CD4-positive, alpha-beta T cell treated with Interleukin-2 at 100 ng/mL for 4 hours (primary cell): Measurements from ENCODE around the gene SLC25A21.
"Not testable (repeated sequence)": the region's sequence is repeated elsewhere in the genome, so short reads cannot be mapped to it uniquely, and the experiment has no call there.

Experiments
- DNase-seq: peaks from one replicate; pipeline ENCODE4 v3.0.0-alpha.2; 2020; ENCODE audit warnings: low spot score

Gene SLC25A21

DNA sequence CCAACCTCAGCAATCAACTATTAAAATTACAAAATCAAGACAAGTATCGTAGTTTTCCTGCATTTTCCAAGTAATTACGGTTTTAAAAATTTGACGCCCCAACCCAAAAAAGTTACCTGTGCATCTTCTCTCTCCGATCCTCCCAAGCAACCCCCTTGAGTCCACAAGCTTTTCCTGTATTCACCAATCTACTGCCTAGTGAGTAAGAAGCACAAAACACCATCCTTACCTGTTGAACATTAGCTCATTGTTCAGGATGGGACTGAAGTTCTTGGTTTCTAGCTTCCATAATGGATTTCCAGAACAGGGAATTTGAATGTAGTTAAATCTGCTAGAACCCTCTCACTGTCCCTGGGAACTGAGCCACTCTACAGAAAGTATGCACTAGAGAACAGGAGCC, 348.8 kb downstream of the SLC25A21 start:
- no peak for DNase-seq

DNA sequence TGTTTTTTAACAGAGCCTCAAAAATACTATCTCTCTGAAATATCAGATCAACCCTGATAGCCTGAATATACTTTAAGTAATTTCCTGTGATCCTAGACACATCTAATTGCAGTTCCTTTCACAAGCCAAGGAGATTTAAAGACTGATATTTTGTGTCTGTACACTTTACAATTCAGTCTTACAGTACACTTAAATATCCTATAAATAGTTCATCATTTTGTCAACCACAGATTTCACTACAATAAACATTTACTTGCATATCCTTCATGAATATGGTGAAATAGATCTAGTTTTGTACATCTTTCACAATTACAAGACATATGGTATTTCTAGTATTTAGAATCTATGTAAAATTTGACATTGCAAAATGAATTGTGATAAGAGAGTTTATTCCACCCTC, 349.7 kb downstream of the SLC25A21 start:
- DNase-seq, result no peak

DNA sequence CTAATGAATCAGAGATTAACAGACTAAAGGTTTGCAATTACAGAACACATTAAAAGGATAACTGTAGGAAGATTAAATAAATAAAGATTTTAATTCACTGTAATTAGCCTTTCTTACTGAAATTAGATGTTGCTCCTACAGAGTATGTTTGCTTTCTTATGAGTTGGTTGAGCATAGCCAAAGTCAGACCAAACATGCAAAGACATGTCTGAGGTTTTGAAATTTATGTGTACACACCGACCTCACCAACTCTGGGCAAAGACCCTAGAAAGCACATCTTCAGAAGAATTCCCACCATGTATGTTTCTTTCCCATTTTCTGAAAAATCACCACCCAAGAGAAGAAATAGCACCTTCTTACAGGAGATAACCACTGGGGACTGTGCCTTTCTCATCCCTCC, 351.5 kb downstream of the SLC25A21 start:
- no peak for DNase-seq

DNA sequence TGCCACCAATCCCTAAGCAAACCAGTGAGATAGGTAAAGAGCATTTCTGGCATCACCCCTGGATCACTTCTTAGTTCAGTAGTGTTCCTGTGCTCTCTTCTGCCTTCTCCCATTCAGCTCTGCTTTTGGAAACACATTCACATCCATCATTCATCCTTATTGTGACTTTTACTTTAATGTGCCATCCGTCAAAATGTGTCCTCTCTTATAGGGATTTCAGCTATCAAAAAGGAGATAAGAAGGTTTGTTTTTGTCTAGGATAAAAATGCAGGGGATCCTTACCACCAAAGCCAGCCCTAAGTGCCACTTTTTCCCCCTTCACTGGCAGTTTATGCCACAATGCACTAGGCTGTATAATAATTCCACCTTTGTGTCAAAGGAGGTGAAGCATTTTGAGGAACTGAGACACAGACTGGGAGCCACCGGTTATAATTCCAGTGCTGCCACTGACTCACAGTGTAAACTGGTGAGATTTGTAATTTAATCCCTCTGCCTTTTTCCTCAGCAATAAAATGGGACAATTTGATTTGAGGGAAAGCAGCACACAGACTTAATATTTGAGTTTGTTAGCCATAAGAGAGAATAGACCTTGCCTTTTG, 352.2 kb downstream of the SLC25A21 start:
- no peak for DNase-seq

DNA sequence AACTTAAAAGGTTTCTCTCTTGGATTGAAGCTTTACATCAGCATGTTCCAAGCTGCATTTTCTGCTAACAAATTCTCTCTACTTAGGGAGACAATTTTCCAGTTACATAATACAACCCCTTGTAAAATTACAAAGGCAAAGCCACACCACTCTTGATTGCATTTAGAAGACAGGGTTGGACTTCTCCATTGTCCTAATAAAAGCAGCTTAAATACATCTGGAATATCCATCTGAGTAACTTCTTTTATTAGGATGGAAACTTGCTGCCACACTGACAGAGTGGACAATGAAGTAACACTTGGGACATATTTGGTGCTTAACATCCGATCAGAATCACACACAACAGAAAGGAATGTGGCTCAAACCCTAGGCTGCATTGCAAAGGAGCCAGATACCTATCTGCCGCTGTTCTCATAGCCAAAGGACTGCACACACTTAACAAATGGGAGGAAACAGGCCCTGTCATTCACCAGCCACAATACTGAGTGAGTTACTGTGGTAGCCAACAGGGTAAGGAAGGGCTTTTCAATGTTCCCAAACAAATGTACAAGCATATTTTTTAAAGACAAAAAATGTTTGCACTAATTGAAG, 353.5 kb downstream of the SLC25A21 start:
- DNase-seq, result no peak

DNA sequence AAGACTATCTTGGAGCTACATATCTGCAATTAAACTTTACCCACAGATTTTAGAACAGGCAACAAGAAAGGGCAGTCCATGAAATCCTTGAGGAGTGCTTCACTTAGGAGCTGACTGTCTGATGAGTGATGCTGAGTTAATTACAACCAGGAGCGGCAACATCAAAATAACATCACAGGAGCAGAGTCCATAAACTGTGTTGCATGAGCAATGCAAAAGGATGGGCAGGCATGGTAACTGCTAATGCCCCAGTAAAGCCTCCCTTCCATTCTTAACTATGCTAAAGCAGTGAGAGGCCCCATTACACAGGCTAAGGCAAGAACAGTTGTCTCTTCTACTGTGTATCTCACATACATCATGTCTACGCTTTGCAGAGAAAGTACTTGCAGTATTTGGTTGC, 354.2 kb downstream of the SLC25A21 start:
- no peak for DNase-seq

DNA sequence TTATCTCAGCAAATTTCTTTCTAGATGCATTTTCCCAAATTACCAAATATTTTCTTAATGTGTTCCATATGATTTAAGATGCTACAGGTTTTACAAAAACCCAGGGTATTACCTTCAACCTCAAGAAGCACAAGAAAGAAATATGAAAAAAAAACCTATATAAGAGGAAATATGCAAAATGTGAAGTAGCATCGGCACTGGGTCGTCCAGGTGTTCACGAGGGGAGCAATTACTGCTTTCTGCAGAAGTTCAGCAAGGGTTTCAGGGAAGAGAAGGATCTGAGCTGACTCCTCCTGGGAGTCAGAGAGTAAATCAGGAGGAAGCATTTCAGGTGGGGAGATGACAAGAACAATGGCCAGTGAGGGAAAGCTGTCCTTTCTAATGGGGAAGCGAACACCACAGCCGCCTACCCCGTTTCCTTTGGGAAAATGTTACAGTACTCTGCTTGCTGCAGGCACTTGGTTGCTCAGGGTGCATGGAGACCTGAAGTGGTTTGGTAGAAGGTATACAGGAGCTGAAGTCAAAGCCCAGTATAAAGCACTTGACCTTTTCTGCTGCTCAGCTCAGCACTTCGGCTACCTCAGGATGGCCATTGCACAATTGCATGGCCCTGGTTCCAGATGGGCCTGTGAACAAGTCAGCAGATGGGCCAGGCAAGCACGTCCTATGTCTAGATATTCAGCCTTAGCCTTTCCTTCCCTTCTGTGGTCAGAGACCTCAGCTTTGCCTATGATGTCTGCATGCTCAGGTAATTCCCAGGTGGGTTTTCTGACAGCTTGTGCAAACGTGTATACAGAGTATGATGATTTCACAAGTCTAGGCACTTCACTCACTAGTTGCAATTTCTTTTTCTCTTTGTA, 355.1 kb downstream of the SLC25A21 start:
- DNase-seq, result no peak

DNA sequence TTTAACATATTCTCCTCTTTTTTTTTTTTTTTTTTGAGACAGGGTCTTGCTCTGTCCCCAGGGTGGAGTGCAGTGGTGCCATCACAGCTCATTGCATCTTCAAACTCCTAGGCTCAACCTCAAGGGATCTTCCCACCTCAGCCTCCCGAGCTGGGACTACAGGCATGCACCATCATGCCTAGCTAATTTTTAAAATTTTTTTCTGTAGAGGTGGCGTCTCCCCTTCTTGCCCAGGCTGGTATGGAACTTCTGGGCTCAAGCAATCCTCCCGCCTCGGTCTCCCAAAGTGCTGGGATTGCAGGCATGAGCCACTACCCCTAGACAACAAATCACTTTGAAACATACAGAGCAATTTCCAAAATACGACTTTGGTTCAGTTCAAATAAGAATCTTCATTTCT, 355.9 kb downstream of the SLC25A21 start:
- DNase-seq, result no peak

DNA sequence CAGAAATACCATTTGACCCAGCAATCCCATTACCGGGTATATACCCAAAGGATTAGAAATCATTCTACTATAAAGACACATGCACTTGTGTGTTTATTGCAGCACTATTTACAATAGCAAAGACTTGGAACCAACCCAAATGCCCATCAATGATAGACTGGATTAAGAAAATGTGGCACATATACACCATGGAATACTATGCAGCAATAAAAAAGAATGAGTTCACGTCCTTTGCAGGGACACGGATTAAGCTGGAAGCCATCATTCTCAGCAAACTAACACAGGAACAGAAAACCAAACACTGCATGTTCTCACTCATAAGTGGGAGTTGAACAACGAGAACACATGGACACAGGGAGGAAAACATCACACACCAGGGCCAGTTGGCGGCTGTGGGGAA, 357.6 kb downstream of the SLC25A21 start:
- DNase-seq, result not testable (repeated sequence)

DNA sequence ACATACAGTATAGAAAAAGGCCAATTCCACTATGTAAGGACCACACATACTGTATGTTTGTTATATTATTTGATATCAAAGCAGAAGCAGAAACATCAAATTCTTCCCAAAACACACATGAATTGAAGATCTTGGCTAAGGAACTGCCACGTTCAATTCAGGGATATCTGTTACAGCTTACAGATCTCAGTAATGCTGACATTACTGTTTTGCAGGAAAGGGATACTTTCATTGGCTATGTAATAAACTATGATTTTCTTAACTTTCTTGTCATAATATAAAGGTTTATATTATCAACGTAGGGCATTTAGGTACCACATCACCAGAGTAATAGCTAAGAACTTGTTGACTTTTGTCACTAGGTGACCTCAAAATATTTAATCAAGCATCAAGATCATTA, 362.2 kb downstream of the SLC25A21 start:
- no peak for DNase-seq

DNA sequence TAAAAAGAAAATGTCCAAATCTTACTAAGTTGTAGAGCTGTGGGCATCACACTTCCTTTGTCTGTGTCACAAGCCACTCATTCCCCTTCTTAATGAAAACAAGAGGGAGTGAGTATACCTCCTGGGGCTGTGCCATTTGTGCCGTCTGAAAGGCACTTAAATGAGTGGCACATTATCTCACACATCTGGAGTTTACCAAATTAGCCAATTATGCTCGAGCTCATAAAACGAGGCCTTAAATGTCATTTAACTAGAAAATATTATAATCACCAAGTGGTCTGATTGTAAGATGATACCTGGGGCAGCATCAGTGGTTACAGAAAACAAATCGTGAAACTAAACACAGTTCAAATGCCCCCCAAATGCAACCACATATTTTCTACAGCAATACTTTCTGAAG, 364.7 kb downstream of the SLC25A21 start:
- DNase-seq, result no peak

DNA sequence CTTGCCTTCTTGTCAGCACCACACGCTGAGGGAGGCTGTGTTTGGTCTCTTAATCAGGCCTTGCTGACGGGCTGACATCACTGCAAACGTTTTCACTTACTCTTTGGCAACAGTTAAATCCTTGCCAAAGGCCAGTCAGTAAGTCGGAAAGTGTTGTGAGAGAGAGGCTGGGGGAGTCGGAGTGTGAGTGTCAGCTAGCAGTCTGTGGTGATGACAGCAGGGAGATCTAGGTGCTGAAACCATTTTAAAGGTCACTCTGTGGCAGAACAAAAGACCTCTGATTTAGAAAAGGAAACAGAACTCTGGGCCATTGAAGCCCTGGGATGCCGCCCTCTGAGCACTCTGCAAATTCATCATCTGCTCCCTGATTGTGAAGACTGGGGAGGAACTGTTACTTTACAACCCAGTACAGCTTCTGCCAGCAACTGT, 367.3 kb downstream of the SLC25A21 start:
- DNase-seq, result no peak

DNA sequence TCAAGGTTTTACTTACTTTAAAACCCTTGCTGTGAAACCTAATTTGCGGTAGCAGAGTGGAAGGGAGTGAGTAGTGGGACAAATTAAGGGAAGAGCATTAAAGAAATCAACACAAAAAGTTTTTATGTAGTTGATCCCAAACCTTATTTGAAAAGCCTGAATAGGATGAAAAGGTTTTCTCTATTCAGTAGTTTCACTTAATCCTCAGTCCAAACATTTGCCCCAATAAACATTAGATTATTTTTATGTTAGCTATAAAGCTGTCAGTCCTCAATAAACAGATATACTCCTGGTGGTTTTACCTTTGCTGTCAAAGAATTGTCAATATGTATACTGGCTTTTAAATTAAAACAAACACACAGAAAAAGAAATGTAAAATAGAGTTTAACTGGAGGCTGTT, 374.8 kb downstream of the SLC25A21 start:
- no peak for DNase-seq

DNA sequence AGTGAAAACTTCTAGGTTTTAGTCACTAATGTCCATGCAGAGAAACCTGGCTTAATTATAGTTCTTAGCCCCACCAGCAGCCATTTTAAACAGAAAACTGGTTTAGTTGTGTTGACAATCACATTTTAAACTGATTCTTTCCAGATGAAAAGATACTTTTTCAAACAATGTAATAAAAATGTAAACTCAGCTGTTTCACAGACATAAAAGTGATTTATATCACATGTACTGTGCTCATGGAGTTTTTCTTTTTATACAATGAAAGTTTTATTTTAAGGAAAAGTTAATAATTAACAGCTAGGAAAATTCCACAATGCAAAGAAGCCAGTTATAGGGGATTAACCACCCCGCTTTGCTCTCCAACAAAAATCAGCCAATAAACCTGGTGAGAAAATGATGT, 381.0 kb downstream of the SLC25A21 start:
- DNase-seq, result no peak

DNA sequence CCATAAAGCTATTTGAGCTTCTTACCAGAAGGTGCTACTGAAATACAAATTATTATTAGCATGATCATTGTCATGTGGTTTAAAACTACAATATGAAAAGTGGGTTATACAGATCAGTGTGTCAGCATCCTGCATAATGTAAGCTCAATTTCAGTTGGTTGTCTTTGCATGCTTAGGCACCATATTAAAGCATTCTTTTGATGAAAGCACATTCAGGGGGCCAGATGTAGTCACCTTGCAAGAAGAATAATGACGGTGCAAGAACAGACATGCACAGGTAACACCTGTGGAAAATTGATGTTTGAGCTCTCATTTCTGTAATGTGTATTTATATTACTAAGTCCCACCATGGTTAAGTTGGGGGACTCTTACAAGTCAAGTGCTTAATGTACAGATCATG, 386.9 kb downstream of the SLC25A21 start:
- DNase-seq, result no peak

DNA sequence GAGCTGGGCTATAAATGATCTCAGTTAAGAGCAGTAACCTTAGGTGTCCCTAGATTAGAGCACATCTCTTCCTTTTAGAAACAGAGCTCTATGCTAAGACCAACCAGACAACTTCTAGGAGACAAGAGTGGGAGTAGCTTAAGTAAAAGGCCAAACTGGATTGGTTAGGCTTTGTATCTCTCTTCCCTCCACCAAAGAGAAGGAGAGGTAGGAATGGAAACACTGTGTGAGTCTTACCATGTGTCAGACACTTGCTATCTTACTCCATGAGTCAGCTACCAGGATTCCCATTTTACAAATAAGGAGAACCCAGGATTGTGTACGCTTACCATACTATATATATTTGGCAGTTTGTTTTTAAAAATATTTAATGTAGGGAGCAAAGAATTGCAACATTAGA, 387.9 kb downstream of the SLC25A21 start:
- no peak for DNase-seq

DNA sequence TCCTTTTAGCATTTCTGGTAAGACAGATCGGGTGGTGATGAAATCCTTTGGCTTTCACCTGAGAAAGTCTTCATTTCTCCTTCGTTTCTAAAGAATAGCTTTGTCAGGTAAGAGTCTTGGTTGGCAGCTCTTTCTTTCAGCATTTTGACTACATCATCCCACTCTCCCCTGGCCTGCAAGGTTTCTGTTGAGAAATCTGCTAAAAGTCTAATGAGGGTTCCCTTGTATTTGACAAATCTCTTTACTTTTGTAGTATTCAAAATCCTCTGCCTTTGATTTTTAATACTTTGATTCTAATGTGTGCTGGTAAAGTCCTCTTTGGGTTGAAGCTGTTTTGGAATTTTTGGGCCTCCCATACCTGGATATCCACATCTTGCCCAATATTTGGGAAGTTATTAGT, 390.5 kb downstream of the SLC25A21 start:
- no peak for DNase-seq

DNA sequence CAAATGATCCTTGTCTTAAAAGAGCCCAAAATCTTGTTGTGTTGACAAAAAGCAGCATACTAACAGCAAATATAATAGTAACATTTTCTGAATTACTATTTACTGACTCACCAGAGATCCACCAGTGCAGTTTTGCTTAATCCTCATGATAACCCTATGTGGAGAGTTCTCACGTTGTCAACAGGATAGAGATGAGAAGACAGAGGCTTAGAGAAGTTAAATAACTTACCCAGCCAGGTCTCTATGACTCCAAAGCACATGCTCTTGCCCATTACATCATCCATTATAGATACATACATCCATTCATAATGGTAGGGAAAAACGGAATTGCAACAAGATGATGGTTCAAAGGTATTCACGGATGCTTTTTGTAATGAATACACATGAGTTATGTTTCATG, 398.8 kb downstream of the SLC25A21 start:
- DNase-seq, result no peak

DNA sequence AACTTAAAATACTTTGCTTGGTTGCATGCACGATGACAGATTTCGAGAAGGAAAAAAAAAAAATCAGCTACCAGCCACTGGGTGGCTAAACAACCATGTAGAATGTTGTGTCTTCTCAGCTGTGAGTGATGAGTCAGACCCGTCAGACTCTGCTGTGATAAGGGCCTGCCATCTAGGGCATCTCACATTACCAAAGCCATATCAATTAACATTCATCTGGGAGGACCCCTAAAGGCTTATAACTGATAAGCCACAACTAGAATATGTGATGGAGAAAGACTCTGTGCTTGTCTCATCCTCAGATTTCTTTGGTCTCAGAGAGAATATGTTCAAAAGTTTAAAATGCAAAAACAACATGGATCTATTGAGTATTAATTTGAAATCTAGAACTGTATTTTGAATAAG, 399.3 kb downstream of the SLC25A21 start:
- no peak for DNase-seq

DNA sequence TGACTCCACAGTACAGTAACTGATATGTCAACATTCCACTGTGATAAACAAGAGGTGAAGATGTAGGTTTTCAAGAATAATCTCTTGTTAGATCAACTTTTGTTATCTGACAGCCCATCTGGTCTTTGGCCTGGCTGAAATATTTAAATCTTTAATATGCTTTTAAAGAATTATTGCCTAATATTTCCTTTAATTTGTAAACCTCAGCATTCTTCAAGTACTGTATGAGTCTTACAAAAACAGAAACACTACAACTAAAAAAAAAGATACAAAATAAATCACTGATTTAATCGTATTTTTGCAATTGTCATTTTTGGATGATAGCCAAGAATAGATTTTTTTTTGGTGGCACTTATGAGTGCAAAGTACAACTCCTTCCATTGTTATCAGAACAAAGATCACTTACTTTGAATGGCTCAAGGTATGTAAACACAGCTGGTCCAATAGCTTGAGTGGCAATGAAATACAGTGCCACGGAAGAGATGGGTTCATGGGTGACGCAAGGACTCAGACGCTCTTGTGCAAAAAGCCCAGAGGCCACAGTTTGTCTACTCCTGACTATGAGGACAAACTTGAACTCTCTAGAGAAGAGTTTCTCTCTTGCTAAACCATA, 401.3 kb downstream of the SLC25A21 start:
- no peak for DNase-seq

DNA sequence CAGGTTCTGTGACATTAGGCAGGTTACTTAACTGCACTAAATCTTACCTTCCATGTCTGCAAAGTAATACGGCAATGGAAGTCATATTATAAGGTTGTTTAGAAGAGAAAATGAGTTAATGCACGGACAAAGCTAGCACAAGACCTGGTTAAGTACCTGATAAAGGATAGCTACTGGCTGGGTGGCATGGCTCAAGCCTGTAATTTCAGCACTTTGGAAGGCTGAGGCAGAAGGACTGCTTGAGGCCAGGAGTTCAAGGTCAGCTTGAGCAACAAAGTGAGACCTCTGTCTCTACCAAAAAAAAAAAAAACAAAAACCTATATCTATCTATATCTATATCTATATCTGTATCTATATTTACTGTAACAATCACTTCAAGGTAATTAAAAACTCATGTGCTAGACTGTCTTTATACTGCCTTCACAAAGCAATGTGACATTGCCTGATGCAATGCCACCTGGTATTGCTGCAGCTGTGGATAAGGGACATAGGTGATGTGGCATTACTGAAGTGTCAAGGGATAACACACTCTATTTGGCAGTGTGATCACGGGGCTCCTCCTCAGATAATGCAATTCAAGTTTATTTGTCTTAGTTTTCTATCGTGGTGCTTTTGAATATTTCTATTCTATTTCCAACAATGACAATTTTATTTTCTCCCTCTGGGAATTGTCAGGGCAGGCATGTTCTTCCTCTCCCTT, 403.6 kb downstream of the SLC25A21 start:
- no peak for DNase-seq

DNA sequence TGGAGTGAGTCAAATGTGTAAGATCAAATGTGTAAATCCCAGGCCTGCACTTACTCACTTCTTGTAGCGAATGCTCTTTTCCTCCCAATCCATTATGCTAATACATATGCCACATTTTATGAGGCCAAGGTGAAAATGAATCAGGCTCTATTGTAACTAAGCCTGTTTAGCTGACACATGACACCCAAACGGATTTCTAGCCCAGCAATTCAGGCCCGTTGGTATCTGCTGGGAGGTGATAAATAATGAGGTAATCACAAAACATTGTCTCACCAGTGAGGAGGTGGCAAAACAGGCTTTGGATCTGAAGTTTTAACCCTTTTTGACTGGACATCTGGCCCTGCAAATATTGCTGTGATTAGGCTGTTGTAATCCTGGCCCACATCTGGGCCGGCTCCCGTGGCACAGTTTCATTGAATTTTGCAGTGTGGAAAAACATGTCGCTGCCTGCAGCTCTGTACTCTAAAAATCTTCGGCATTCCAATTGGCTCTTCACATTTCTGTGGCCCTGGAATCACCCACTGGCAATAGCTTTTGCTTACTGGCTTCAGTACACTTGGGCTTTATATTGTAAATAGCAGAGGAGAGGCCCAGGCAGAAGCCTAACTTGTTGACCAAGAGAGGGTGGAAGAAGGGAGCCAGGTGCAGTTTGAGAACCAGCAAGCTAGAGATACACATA, 404.7 kb downstream of the SLC25A21 start:
- no peak for DNase-seq
